CD4-positive, alpha-beta T cell (primary cell): ENCODE results near the gene TLL1. TPM values are rescaled to one million over a fixed set of nuclear protein-coding genes. Genes with fewer than 3 reads are reported as not detected.

ENCODE experiments used
- ATAC-seq: fragments of 200-7000 bp; cut with Tn5 transposase; one replicate; pipeline ENCODE4 v1.10.0; 2022; ENCODE audit warnings: mild to moderate bottlenecking; ENCODE audit not compliant: poor library complexity
- CTCF ChIA-PET: fragments of 350-600 bp; sonication (Branson Sonifier 250); formaldehyde crosslinking; loops from one replicate; lab custom pipeline; 2021; ENCODE audit warnings: antibody characterized with exemption, inconsistent platforms; lab: Charles Lee
- POLR2A ChIA-PET: fragments of 350-600 bp; sonication (Branson Sonifier 250); formaldehyde crosslinking; loops from one replicate; lab custom pipeline; 2021; ENCODE audit warnings: antibody characterized with exemption, inconsistent platforms; lab: Charles Lee
- DNase-seq, 14 experiments: peaks; one replicate each; pipeline ENCODE4 v3.0.0-alpha.2; 2013 to 2020; ENCODE audit warnings: mixed read lengths in 2 of 14
- H3K27ac ChIP-seq, 2 donors: one replicate each; pipeline versions ENCODE4 v1.5.1 to v1.7.0; 2013; ENCODE audit warnings: low read length in 2 of 2, low read depth in 1 of 2, mild to moderate bottlenecking in 1 of 2
- H3K27me3 ChIP-seq, 2 experiments: 1 replicate in 1 of 2; 2 replicates in 1 of 2; pipeline versions ENCODE4 v1.6.1 to v1.7.0; 2013; ENCODE audit warnings: low read length in 2 of 2, control low read depth in 1 of 2, mild to moderate bottlenecking in 1 of 2, moderate library complexity in 1 of 2; ENCODE audit not compliant: insufficient read depth in 2 of 2, control insufficient read depth in 1 of 2
- H3K36me3 ChIP-seq: one replicate; pipeline ENCODE4 v1.6.1; 2013; ENCODE audit warnings: low read length, control low read depth; ENCODE audit not compliant: insufficient read depth
- H3K4me1 ChIP-seq: one replicate; pipeline ENCODE4 v1.6.1; 2013; ENCODE audit warnings: low read length, control low read depth; ENCODE audit not compliant: insufficient read depth
- H3K4me3 ChIP-seq: one replicate; pipeline ENCODE4 v1.5.1; 2013; ENCODE audit warnings: mild to moderate bottlenecking, low read length, moderate library complexity
- H3K9me3 ChIP-seq, 2 experiments: 1 replicate in 1 of 2; 2 replicates in 1 of 2; pipeline versions ENCODE4 v1.6.1 to v1.7.0; 2013; ENCODE audit warnings: low read length in 2 of 2, mild to moderate bottlenecking in 2 of 2, control low read depth in 1 of 2, moderate library complexity in 1 of 2; ENCODE audit not compliant: control insufficient read depth in 1 of 2, insufficient read depth in 1 of 2
- H3K27ac Mint-ChIP-seq: one replicate; pipeline ENCODE4 v1.8.0; 2020; ENCODE audit warnings: mixed read lengths
- H3K27me3 Mint-ChIP-seq: one replicate; pipeline ENCODE4 v1.8.0; 2021; ENCODE audit warnings: mixed read lengths
- H3K36me3 Mint-ChIP-seq: one replicate; pipeline ENCODE4 v1.8.0; 2021; ENCODE audit warnings: low read depth, mixed read lengths
- H3K4me1 Mint-ChIP-seq: one replicate; pipeline ENCODE4 v1.8.0; 2021; ENCODE audit warnings: low read depth, mixed read lengths
- H3K4me3 Mint-ChIP-seq: one replicate; pipeline ENCODE4 v1.8.0; 2020; ENCODE audit warnings: mild to moderate bottlenecking, mixed read lengths
- H3K9me3 Mint-ChIP-seq: one replicate; pipeline ENCODE4 v1.8.0; 2020; ENCODE audit warnings: mixed read lengths
- intact Hi-C, 2 experiments: fragments of 100-400 bp; cut with DNase I in 1 of 2; cut with micrococcal nuclease in 1 of 2; formaldehyde crosslinking; loops; one replicate each; pipeline versions ENCODE4 v1.15.1 to v1.9.0; 2023 to 2025; cut with DNase I, micrococcal nuclease
- total RNA-seq, 174 experiments: library from RNA in 2 of 174; stranded (reverse) in 2 of 174; gene quantifications; one replicate each; pipeline ENCODE4 v1.2.3 and lab custom pipeline; 2021 to 2026
- TF ChIP-seq, protein P1 (sequence below): fragments of 200-600 bp; IDR thresholded peaks from one replicate; pipeline ENCODE4 v1.8.0; 2022; ENCODE audit warnings: antibody characterized with exemption, mild to moderate bottlenecking

Gene TLL1
- total RNA-seq, 2 experiments from 2014 or later, result not detected

DNA sequence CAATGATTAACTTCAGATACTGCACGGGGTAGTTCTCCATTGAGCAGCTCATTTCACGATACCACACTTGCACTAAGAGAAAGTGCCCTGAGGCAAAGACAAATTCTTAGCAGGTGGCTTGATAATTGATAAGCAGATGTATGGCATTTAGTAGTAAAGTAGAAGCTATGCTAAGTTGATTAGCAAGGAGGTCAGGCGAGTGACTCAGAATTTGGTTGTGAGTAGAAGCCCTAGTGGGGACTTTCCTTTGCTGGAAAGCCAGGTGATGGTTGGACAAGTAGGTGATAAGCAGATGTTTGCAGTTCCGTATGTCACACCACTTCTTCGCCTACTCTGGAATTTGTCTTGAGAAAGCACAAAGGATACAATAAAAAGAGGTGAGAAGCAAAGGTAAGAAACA lies 58.7 kb downstream of the TLL1 start:
- ChIA-PET CTCF (no interaction called here), POLR2A (no interaction called here)
- no peak for DNase-seq
- no peak overlapping the region for H3K4me3 Mint-ChIP-seq
- H3K27ac ChIP-seq, result no peak overlapping the region
- no peak overlapping the region for H3K4me3 ChIP-seq
- H3K4me1 Mint-ChIP-seq, result no peaks in the 10 kb centered on the region
- H3K27me3 ChIP-seq, result no peaks in the 10 kb centered on the region
- H3K9me3 Mint-ChIP-seq, result peaks cover 2% of the 10 kb centered on the region
- H3K36me3 Mint-ChIP-seq, result no peaks in the 10 kb centered on the region
- H3K9me3 ChIP-seq, result no peaks in the 10 kb centered on the region
- ATAC-seq, result no peak
- H3K27ac Mint-ChIP-seq, result no peak overlapping the region
- H3K4me1 ChIP-seq, result no peaks in the 10 kb centered on the region
- no peaks in the 10 kb centered on the region for H3K36me3 ChIP-seq
- intact Hi-C loops, result no loop called here
- H3K27me3 Mint-ChIP-seq, result no peaks in the 10 kb centered on the region
- TF ChIP-seq, protein P1, sequence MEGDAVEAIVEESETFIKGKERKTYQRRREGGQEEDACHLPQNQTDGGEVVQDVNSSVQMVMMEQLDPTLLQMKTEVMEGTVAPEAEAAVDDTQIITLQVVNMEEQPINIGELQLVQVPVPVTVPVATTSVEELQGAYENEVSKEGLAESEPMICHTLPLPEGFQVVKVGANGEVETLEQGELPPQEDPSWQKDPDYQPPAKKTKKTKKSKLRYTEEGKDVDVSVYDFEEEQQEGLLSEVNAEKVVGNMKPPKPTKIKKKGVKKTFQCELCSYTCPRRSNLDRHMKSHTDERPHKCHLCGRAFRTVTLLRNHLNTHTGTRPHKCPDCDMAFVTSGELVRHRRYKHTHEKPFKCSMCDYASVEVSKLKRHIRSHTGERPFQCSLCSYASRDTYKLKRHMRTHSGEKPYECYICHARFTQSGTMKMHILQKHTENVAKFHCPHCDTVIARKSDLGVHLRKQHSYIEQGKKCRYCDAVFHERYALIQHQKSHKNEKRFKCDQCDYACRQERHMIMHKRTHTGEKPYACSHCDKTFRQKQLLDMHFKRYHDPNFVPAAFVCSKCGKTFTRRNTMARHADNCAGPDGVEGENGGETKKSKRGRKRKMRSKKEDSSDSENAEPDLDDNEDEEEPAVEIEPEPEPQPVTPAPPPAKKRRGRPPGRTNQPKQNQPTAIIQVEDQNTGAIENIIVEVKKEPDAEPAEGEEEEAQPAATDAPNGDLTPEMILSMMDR, result no peak

DNA sequence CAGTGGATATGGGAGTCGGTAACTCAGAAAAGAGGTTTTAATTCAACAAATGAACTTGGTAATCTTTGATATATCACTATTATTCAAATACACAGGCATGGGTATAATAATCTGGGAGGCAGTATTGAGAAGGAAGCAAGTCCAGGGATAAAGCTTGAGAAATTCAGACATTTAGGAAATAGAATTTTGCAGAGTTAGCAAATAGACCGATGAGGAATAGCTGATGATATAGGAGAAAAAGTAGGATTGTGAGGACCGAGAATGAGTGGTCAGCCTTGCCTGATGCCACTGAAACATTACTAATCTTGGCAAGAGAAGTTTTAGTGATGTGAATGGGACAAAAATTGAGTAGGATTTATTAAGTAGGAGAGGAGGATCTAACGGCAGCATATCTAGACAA lies 71.9 kb downstream of the TLL1 start:
- no peaks in the 10 kb centered on the region for H3K9me3 ChIP-seq
- H3K36me3 ChIP-seq, result no peaks in the 10 kb centered on the region
- POLR2A ChIA-PET, result no interaction called here
- H3K27me3 Mint-ChIP-seq, result no peaks in the 10 kb centered on the region
- DNase-seq, result no peak
- intact Hi-C loops, result no loop called here
- CTCF ChIA-PET, result interaction anchor here (0.6 kb wide), 1 partner anchor 21 kb away, joined by 7 read pairs; no protein-coding TSS in a partner anchor
- H3K4me1 Mint-ChIP-seq, result no peaks in the 10 kb centered on the region
- no peak overlapping the region for H3K4me3 ChIP-seq
- TF ChIP-seq, protein P1, result no peak
- no peaks in the 10 kb centered on the region for H3K4me1 ChIP-seq
- ATAC-seq, result no peak
- H3K4me3 Mint-ChIP-seq, result no peak overlapping the region
- peaks cover 10% of the 10 kb centered on the region for H3K9me3 Mint-ChIP-seq
- H3K27ac Mint-ChIP-seq, result no peak overlapping the region
- H3K36me3 Mint-ChIP-seq, result no peaks in the 10 kb centered on the region
- H3K27me3 ChIP-seq, result no peaks in the 10 kb centered on the region
- no peak overlapping the region for H3K27ac ChIP-seq

DNA sequence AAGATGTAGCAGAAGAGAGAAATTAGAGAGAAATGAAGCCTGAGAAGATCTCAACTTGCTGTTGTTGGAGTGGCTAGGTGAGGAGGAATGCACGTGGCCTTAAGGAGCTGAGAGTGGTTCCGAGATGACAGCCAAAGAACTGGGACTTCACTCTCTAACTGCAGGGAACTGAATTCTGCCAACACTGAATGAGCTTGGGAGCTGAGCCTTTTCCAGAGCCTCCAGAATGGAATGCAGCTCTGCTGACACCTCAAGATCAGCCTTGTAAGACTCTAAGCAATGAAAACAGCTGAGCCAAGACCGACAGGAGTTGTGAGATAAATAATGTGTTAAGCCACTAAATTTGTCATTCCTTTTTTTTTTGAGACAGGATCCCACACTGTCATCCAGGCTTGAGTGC lies 73.0 kb downstream of the TLL1 start:
- Mint-ChIP-seq H3K36me3 (no peaks in the 10 kb centered on the region), H3K9me3 (peaks cover 10% of the 10 kb centered on the region), H3K4me1 (no peaks in the 10 kb centered on the region), H3K4me3 (no peak overlapping the region), H3K27me3 (no peaks in the 10 kb centered on the region), H3K27ac (no peak overlapping the region)
- no peaks in the 10 kb centered on the region for H3K9me3 ChIP-seq
- TF ChIP-seq, protein P1, result no peak
- no peak overlapping the region for H3K27ac ChIP-seq
- no peaks in the 10 kb centered on the region for H3K4me1 ChIP-seq
- CTCF ChIA-PET, result no interaction called here
- no peaks in the 10 kb centered on the region for H3K36me3 ChIP-seq
- ATAC-seq (no peak), DNase-seq (no peak)
- intact Hi-C loops, result no loop called here
- POLR2A ChIA-PET, result no interaction called here
- no peak overlapping the region for H3K4me3 ChIP-seq
- no peaks in the 10 kb centered on the region for H3K27me3 ChIP-seq
